ENCODE measurements around the gene CBLL1.

The CBLL1 gene

DNA sequence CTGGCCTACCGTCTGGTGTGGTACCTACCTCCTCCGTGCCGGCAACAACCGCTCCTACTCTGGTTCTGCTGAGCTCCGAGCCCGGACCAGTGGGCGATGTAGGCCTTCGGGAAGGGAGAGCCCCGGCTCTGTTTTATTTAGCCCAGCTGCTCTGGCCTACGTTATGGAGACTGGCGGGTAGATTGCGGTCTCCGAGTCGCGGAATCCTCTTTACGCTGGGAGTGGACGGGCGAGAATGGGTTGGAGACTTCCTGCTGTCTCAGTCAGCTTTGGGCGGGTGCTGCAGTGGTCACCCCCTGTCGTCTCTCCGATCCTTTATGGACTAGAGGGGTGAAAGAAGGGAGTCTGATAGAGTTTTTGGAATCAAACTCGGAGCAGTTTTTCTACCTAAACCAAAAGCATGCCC, 406 bp downstream of the CBLL1 start:
- DNase-seq (ENCODE audit: low read depth in 2 of 2): no peak

DNA sequence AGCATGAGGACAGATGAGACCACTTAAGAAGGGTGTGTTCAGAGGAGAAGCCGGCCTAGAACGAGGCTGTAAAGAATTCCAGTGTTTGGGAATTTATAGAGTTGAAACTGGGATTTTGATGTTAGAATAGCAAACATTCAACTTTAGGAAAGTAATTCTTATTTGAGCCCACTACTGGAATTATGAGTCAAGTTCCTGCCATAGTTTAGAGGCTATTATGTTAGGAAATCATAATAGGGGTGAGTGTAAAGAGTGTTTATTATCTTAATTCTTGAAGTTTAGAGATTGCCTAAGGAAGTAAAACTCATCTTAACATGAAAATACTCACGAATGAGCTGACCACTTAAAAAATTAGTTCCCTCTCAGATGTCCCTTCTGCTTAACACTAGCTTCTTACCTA, 2.1 kb downstream of the CBLL1 start:
- DNase-seq (ENCODE audit: low read depth in 2 of 2): no peak

DNA sequence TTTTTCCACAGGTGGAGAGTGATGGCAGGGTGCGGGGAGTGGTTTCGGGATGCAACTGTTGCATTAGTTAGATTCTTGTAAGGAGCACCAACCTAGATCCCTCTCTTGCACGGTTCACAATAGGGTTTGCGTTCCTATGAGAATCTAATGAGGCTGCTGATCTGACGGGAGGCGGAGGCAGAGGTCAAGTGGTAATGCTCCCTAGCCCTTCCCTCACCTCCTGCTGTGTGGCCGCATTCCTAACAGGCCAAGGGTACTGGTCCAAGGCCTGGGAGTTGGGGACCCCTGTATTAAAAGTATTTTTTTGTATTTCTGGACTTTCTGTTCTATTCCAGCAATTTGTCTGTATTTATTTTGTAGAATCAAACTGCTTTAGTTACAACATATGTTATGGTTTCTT, 7.2 kb downstream of the CBLL1 start:
- DNase-seq (ENCODE audit: low read depth in 2 of 2): no peak

DNA sequence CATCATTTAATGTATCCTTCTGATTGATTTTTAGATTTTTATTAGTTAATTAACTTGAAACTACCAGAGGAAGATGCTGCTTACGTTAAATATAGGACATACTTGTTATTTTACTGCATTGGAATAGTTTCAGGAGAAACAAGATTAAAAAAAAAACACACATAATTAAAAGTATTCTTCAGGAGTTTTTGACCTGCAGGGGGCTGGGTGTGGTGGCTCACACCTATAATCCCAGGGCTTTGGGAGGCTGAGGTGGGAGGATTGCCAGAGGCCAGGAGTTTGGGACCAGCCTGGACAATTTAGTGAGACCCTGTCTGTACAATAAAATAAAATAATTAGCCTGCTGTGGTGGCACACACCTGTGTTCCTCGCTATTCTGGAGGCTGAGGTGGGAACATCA, 10.7 kb downstream of the CBLL1 start:
- DNase-seq (ENCODE audit: low read depth in 2 of 2): no peak

DNA sequence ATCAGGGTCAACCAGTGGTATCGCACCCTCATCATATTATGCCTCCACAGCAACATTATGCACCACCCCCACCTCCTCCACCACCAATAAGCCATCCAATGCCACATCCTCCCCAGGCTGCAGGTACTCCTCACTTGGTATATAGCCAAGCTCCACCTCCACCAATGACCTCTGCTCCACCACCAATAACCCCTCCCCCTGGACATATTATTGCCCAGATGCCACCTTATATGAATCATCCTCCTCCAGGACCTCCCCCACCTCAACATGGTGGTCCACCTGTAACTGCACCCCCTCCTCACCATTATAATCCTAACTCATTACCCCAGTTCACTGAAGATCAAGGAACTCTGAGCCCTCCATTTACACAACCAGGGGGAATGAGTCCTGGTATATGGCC, 14.7 kb downstream of the CBLL1 start:
- no peak for DNase-seq (ENCODE audit: low read depth in 2 of 2)

DNA sequence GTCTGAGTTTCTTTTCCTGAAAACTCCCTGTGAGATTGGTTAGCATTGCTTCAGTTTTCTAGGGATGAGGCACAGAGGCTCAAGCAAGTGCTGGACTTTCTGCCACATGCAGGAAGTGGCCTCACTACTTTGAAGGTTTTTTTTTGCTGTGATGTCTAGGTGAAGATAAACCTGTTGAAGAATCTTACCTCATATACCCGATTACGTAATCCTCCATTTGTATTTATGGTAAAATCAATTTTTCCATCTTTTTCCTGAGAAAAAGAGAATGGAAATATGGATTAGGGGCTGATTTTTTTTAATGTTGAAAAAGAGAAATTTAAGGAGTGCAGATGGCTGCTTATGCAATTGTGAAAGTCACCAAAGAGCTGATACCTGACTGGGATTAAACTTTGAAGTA, 23.4 kb downstream of the CBLL1 start:
- DNase-seq (ENCODE audit: low read depth in 2 of 2): no peak

DNA sequence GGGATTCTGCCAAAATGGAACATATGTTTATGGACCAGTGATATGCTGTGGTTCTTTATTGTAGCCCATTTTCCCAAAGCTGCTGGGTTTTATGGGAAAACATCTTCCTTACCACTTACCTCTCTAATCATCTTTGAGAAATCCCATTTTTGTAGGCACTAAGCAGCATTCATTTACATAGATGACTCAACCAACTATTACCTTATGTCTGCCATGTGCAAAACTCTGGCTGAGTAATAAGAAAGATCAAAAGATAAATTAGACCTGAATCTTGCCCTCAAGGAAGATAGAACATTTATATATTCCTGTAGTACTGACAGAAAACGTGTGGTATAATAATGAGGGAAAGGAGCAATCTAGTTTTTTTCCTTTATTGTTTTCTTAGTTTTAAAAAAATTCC, 24.3 kb downstream of the CBLL1 start:
- DNase-seq (ENCODE audit: low read depth in 2 of 2): no peak

DNA sequence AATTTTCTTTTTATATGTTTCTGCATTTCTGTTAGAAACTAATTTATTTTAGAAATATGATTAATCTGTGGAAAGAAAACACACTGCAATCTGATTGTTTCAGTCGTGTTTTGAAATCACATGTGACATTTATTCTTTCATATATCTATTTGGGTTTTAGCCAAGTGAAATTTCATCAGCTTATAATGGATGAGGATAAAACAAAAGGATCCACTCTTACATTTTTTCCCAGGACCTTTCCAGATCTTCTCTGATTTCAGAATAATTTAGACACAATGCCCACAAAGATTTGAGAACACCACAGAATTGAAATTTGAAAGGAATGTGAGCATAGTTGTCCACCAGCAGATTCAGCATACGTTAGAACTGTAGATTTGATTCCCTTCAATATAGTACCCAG, 29.1 kb downstream of the CBLL1 start:
- DNase-seq (ENCODE audit: low read depth in 2 of 2): no peak

DNA sequence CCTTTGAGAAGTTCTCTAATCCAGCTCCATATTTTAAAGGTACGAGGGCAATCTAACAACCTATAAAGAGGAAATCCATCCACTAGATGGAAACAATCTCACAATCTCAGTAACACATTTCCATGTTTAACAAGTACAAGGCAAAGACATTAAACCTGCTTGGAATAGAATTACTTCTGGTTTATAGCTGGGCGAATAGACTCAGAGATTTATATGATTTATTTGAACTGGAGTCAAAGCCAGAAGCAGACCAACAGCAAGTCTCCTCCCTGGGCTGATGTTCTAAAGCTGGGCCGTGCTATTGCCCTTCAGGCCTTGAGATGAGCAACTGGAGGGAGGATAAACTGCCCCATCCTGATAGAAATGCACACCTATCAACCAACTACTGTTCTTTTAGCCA, 33.8 kb downstream of the CBLL1 start:
- DNase-seq (ENCODE audit: low read depth in 2 of 2): no peak

DNA sequence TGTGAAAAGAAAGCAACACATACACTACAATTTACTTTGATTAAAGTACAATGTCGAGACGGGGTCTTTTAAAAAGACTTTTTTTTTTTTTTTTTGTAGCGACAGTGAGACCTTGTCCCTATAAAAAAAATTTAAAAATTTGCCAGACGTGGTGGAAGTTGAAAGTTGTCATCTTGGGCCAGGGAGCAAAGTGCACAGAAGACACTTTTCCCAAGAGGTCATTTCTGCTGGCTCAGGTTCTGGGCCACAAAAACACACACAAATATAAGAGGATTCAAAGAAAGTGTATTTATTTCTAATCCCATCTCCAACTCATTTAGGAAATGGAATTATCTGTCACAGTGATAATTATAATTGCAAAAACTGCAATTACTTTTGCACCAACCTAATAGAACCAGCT, 34.3 kb downstream of the CBLL1 start:
- no peak for DNase-seq (ENCODE audit: low read depth in 2 of 2)

DNA sequence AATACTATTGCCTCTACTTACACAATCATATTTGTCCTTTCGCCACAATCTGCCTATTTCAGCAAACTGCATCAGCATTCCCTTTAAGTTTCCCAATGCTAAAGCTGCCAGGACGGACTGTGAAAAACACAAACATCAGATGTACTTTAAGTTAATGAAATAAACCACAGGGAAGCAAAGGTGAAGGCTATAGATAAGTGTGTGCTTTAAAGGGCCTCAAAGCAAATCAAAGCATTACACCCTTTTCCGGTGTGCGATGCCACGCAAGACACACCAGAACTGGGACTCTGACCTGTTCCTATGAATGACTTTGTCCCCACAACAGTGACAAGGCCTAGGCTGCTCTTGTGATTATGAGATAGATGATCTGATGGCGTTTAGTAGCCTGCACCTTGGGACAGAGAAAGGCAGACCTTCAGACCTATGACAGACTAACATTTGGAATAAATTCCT, 35.7 kb downstream of the CBLL1 start:
- no peak for DNase-seq (ENCODE audit: low read depth in 2 of 2)

DNA sequence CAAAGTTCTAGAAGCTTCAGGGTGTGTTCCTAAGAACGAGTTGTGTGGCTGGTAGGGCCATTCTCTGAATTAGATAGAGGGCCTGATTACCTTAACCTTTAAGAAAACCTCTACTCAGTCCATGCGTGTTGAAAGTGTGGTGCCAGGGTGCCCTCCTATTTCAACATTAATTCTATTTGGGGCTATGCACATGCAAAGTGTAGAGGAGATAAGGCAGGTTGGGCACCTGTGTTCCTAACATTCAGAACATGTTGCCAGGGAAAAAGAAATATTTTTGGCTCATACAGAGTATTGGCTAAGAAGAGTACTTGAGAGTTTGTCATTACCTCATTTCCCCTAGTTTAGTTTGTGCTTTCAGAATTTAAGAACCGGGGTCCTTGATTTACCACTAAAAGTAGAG, 38.4 kb downstream of the CBLL1 start:
- no peak for DNase-seq (ENCODE audit: low read depth in 2 of 2)

DNA sequence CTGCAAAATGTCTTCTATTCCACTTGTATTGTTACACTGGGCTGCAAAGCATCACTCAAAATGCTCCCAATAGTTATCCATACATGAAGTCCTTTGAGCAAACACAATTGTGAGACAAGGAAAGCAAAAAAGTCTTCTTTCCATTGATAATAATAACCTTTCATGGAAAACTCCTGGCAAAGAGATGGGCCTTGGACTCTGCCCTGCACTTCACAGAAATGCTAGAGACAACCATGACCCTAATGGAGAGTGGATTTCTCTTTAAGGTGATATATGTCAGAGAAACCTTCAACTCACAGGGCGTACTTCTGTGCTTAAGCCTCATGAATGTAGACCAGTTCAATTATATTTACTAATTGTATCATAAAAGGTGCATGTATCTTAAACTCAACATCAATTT, 39.7 kb downstream of the CBLL1 start:
- DNase-seq (ENCODE audit: low read depth in 2 of 2): no peak

DNA sequence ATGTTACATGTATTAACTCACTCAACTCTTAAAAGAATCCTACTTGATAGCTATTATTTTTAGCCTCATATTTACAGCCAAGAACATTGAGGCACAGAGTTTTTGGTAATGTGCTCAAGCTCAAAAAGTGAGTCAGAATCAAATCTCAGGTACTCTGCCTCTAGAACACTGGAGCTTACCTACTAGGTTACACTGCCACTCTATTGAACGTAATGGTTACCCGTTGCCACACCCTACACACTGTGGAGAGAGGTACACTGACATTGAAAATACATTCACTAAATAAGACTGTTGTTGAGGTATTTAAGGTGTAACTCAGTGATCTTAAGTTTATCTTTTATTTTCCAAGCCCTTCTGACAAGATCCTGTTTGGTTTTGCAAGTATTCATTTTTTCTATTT, 41.2 kb downstream of the CBLL1 start:
- DNase-seq (ENCODE audit: low read depth in 2 of 2): no peak

DNA sequence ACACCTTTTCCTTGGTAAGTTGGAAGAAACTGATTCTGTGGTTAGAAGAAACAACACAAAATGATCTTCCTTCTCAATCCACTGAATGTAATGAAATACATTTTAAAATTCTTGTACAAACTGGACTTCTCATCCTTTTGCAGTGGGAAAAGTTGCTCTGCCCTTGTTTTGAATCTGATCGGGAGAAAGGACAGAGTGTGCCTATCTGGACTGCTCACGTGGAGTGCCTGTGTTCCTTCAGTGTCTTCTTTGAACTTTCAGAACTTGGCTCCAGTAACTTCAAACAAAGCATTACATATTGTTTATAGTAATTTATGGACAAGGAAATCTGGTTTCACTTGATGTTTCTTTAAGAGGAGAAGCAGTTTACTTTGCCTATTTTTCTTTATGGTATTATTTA, 42.0 kb downstream of the CBLL1 start:
- DNase-seq (ENCODE audit: low read depth in 2 of 2): no peak

DNA sequence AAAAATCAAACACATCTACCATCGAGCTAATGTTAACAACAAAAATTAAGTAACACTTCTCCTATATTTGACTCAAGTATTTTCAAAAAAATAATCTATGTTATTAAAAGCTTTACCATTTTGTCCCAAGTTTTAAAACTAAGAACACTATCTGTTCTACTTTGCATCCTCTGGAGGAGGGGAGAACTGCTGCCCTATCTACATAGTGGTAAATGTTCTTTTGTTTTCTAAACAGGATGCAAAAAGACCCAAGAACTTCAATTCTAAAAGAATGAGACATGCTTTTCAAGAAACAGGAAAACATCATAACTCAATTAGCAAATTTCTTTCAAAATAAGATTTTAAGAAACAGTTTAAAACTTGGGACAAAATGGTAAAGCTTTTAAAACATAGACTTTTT, 44.3 kb downstream of the CBLL1 start:
- DNase-seq (ENCODE audit: low read depth in 2 of 2): no peak

DNA sequence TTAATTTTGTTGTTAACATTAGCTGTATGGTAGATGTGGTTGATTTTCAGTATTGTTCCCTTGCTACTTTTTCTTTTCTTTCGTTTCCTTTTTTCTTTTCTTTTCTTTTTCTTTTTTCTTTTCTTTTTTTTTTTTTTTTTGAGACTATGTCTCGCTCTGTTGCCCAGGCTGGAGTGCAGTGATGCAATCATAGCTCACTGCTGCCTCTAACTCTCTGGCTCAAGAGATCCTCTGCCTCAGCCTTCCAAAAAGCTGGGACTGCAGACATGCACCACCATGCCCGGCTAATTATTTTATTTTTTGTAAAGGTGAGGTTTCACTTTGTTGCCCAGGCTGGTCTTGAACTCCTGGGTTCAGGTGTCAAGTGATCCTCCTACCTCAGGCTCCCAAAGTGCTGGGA, 44.7 kb downstream of the CBLL1 start:
- DNase-seq (ENCODE audit: low read depth in 2 of 2): no peak

DNA sequence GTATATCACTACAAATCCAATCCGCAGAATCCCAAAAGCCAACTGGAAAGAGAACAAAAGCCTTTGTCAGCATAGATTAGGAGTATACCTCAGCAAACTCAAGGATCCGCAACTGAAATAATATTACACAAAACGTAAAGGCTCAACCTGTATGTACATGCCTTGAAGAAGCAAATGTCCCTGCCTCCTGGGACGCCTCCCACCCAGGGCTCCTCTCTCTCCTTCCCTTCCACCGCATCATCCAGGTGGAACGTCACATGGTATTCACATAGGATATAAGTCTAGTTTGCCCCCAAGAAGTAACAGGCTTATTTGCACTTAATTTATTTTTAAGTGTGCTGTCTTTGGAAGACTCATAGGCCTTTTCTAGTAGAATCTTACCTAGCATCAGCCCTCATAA, 45.7 kb downstream of the CBLL1 start:
- DNase-seq (ENCODE audit: low read depth in 2 of 2): no peak

DNA sequence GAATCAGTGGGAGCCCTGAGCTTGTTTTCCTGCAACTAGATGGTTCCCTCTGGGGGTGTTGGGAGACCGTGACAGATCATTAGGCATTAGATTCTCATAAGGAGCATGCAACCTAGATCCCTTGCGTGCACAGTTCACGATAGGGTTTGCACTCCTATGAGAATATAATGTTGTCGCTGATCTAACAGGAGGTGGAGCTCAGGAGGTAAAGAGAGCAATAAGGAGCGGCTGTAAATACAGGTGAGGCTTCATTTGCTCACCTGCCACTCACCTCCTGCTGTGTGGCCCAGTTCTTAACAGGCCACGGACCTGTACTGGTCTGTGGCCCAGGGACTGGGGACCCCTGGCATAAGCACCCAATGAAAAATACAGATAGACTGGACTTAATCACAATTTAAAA, 48.4 kb downstream of the CBLL1 start:
- no peak for DNase-seq (ENCODE audit: low read depth in 2 of 2)

DNA sequence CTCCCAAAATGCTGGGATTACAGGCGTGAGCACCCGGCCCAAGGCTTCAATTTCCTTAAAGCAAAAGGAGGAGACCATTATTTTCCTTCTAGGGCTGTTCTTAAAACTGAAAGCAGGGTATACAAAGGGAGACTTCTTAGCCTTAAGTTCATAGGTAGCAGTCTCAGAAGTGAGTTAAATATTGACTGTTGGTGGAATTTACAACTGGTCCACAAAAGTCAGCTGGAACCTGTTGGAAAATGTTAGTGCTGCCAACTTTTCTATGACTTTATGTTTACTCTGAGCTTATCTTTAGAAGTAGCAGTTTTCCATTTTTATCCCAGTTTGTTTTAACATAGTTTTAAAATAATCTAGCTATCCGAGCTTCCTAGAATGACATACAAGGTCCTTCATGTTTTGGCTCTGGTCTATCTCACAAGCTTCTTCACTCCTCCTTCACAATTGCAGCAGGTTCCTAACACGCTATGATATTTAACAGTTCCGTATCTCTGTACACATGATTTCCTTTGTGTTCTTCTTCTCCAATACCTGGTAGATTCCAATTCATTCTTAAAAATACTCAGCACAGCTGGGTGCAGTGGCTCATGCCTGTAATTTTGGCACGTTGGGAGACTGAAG, 55.8 kb downstream of the CBLL1 start:
- no peak for DNase-seq (ENCODE audit: low read depth in 2 of 2)

DNA sequence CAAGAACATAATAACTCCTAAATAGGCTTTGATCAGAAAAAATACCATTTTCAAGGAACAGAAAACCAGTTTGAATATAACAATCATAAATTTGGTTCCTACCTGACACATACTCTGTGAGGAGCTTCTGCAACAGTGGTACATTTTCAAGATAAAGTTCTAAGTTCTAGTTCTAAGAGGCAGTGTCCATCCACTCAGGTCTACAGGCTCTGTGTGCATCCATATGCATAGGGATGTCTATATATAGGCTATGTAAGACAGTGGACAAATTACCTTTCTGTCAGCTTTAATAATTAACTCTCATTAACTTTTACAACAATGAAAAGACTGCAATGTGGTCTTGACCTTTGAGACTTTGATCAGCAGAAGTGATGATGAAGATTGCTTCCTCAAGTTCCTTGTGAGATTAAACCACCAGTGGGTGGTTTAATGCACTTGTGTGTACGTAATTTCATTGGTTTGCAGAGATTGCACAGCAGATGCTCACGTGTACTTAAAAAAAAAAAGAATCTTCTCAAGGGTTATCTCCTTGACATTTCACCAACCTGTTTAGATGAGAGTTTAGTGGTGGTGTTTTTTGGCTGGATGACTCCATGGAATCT, 59.2 kb downstream of the CBLL1 start, which contains the start of gene SLC26A3:
TSS of gene SLC26A3 (minus strand) at position 215 of the 602 bp plus-strand sequence. CDS start 8,714 bp downstream, outside the sequence.
- no peak for DNase-seq (ENCODE audit: low read depth in 2 of 2)

DNA sequence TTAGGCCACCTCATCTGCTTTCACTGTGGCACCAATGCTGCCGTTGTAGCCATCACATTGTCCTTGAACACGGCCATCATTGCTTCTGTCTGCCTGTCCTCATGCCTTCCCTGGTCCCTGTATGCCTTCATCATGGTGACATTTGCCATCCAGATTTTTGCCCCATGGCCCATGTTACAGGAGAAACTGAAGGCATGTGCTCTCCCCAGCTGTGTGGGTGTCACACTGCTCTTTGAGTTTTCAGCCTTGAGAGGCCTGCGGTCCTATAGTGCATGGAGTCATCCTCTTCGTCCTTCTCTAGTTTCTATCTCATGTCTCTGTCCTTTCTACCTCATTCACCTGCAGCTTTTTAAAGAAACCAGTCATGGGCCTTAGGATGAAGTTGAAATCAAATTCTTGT, 65.2 kb downstream of the CBLL1 start:
- DNase-seq (ENCODE audit: low read depth in 2 of 2): no peak

DNA sequence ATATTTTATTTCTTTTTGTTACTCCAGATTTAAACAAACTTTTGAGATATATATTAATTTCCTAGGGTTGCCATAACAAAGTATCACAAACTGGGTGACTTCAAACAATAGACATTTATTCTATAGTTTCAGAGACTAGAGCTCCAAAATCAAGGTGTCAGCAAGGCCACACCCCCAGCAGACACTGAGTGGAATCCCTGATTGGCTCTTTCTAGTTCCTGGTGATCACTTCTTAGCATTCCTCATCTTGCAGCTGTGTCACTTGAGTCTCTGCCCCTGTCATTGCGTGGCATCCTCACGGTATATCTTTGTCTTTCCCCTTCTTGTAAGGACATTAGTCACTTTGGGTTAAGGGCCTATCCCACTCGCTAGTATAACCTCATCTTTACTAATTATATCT, 66.7 kb downstream of the CBLL1 start:
- no peak for DNase-seq (ENCODE audit: low read depth in 2 of 2)
